ENCODE data around the gene ATP5MK.

Gene ATP5MK

GRCh38 chr10:103350517-103351260 is 45.6 kb downstream of the ATP5MK start, which contains the start of gene PCGF6 (continued):
- TF ChIP-seq, protein P1, sequence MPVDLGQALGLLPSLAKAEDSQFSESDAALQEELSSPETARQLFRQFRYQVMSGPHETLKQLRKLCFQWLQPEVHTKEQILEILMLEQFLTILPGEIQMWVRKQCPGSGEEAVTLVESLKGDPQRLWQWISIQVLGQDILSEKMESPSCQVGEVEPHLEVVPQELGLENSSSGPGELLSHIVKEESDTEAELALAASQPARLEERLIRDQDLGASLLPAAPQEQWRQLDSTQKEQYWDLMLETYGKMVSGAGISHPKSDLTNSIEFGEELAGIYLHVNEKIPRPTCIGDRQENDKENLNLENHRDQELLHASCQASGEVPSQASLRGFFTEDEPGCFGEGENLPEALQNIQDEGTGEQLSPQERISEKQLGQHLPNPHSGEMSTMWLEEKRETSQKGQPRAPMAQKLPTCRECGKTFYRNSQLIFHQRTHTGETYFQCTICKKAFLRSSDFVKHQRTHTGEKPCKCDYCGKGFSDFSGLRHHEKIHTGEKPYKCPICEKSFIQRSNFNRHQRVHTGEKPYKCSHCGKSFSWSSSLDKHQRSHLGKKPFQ (tag by site-specific recombination; IDR thresholded peaks at IDR 0.05), result no peak
- TF ChIP-seq ZNF529 (tag by site-specific recombination; IDR thresholded peaks at IDR 0.05; ENCODE audit: insufficient replicate concordance), result no peak
- TF ChIP-seq ZNF394 (tag by site-specific recombination; IDR thresholded peaks at IDR 0.05; ENCODE audit: borderline replicate concordance), result peak; percentile 8; the same call in 1 of the 2 replicates

GRCh38 chr10:103350175-103350516 is 46.1 kb downstream of the ATP5MK start:
- ChIA-PET POLR2A (interaction anchor here (0.9 to 2.3 kb wide), 6 partner anchors 8 to 54 kb away, joined by 3 to 21 read pairs (median 4); partner anchors contain the start of genes ATP5MK, PDCD11 and TAF5), CTCF (interaction anchor here (0.5 to 1.5 kb wide), 4 partner anchors 16 to 136 kb away, joined by 3 to 5 read pairs (median 4); no protein-coding TSS in a partner anchor)
- H3K4me1 ChIP-seq (ENCODE audit: control insufficient read depth, insufficient read depth, low read length), result no peaks in the 10 kb centered on the region
- H3K27ac ChIP-seq (ENCODE audit: extremely low read depth, low read depth, low read length), result peak overlapping the region; percentile 90; the same call in 1 of the 2 replicates
- peak; percentile 92 for TF ChIP-seq ZNF280D (tag by site-specific recombination; IDR thresholded peaks at IDR 0.05)
- TF ChIP-seq ZNF792 (tag by site-specific recombination; IDR thresholded peaks at IDR 0.05), result 0 out of 2 replicates have a peak, but pooled peaks have one; percentile 65
- TF ChIP-seq ZXDB (tag by site-specific recombination; IDR thresholded peaks at IDR 0.05), result peak; percentile 58; the same call in 1 of the 2 replicates
- peak; percentile 22; the same call in 1 of the 2 replicates for TF ChIP-seq ZNF629 (tag by site-specific recombination; IDR thresholded peaks at IDR 0.05)
- TF ChIP-seq, protein P2, sequence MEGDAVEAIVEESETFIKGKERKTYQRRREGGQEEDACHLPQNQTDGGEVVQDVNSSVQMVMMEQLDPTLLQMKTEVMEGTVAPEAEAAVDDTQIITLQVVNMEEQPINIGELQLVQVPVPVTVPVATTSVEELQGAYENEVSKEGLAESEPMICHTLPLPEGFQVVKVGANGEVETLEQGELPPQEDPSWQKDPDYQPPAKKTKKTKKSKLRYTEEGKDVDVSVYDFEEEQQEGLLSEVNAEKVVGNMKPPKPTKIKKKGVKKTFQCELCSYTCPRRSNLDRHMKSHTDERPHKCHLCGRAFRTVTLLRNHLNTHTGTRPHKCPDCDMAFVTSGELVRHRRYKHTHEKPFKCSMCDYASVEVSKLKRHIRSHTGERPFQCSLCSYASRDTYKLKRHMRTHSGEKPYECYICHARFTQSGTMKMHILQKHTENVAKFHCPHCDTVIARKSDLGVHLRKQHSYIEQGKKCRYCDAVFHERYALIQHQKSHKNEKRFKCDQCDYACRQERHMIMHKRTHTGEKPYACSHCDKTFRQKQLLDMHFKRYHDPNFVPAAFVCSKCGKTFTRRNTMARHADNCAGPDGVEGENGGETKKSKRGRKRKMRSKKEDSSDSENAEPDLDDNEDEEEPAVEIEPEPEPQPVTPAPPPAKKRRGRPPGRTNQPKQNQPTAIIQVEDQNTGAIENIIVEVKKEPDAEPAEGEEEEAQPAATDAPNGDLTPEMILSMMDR (tag by site-specific recombination; IDR thresholded peaks at IDR 0.05), result peak; percentile 4; the same call in 1 of the 2 replicates
- peak; percentile 68 for TF ChIP-seq ZNF335 (tag by site-specific recombination; conservative IDR thresholded peaks at IDR 0.05)
- no peak for TF ChIP-seq ZFHX2 (tag by site-specific recombination; conservative IDR thresholded peaks at IDR 0.05)
- TF ChIP-seq ZNF2 (tag by site-specific recombination; IDR thresholded peaks at IDR 0.05), result 0 out of 2 replicates have a peak, but pooled peaks have one; percentile 33
- TF ChIP-seq, protein P3, sequence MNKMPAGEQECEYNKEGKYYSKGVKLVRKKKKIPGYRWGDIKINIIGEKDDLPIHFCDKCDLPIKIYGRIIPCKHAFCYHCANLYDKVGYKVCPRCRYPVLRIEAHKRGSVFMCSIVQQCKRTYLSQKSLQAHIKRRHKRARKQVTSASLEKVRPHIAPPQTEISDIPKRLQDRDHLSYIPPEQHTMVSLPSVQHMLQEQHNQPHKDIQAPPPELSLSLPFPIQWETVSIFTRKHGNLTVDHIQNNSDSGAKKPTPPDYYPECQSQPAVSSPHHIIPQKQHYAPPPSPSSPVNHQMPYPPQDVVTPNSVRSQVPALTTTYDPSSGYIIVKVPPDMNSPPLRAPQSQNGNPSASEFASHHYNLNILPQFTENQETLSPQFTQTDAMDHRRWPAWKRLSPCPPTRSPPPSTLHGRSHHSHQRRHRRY (tag by site-specific recombination; IDR thresholded peaks at IDR 0.05), result no peak
- no peak for TF ChIP-seq ZNF132 (tag by site-specific recombination; IDR thresholded peaks at IDR 0.05; ENCODE audit: borderline replicate concordance)
- TF ChIP-seq SCRT1 (tag by site-specific recombination; IDR thresholded peaks at IDR 0.05; ENCODE audit: borderline replicate concordance), result no peak
- no peak for TF ChIP-seq ZNF37A (tag by site-specific recombination; IDR thresholded peaks at IDR 0.05)
- TF ChIP-seq GLIS1 (tag by site-specific recombination; IDR thresholded peaks at IDR 0.05), result no peak
- peak; percentile 89 for TF ChIP-seq ZNF394 (tag by site-specific recombination; IDR thresholded peaks at IDR 0.05; ENCODE audit: borderline replicate concordance)
- no peaks in the 10 kb centered on the region for H3K9me3 ChIP-seq (ENCODE audit: control insufficient read depth, insufficient read depth, low read depth, low read length)
- H3K4me3 ChIP-seq (ENCODE audit: low read depth, low read length), result peak overlapping the region; percentile 70
- H3K36me3 ChIP-seq (ENCODE audit: control insufficient read depth in 2 of 2, insufficient read depth in 1 of 2, low read length in 2 of 2), result peaks cover 35 to 40% of the 10 kb centered on the region in 2 experiments

Data from HEK293 (cell line).